MM.1S (cell line): ENCODE measurements around the gene IRAK2.

Experiments
- CTCF ChIP-seq: fragments of 300-600 bp; sonication (generic); IDR thresholded peaks from 2 replicates; pipeline ENCODE4 v1.5.1; 2016; ENCODE audit warnings: antibody characterized with exemption, low read length, mixed read lengths
- EZH2 ChIP-seq: fragments of 300-600 bp; sonication (generic); optimal IDR thresholded peaks from 2 replicates; pipeline ENCODE3; 2017; ENCODE audit warnings: low read depth, mild to moderate bottlenecking, antibody characterized with exemption, low read length, mixed read lengths
- EZH2phosphoT487 ChIP-seq: fragments of 300-600 bp; sonication (generic); IDR thresholded peaks from 2 replicates; pipeline ENCODE4 v1.6.1; 2018; ENCODE audit warnings: antibody characterized with exemption, low read length

- TF ChIP-seq EZH2, result no peak
- TF ChIP-seq CTCF, result no peak
- TF ChIP-seq EZH2phosphoT487, result no peak
Observed at GRCh38 chr3:10217359-10217758, 52.6 kb downstream of the IRAK2 start.
